Kidney (tissue), 14 donors: ENCODE results near the gene RNF207. TPM values are rescaled to one million over a fixed set of nuclear protein-coding genes. Genes with fewer than 3 reads are reported as not detected.

Experiments used
- DNase-seq, 5 donors: peaks; one replicate each; pipeline ENCODE4 v3.0.0-alpha.2; 2013 to 2020
- FAIRE-seq: peaks from 2 replicates; lab custom pipeline; 2012; peaks lifted over from hg19 to GRCh38; lab: Jason Lieb, UNC
- H3K27ac ChIP-seq, 2 donors: one replicate each; pipeline ENCODE4 v1.7.0; 2013; ENCODE audit warnings: low read depth in 2 of 2, low read length in 2 of 2, inconsistent platforms in 1 of 2
- H3K27me3 ChIP-seq: one replicate; pipeline ENCODE4 v1.7.1; 2013; ENCODE audit warnings: low read length, inconsistent platforms; ENCODE audit not compliant: control insufficient read depth, insufficient read depth
- H3K36me3 ChIP-seq, 3 donors: one replicate each; pipeline versions ENCODE4 v1.7.0 to v1.7.1; 2013; ENCODE audit warnings: low read length in 3 of 3, control low read depth in 1 of 3, inconsistent platforms in 1 of 3; ENCODE audit not compliant: insufficient read depth in 3 of 3, control insufficient read depth in 2 of 3
- H3K4me1 ChIP-seq, 3 donors: one replicate each; pipeline versions ENCODE4 v1.7.0 to v1.7.1; 2013; ENCODE audit warnings: low read length in 3 of 3, inconsistent platforms in 1 of 3, low read depth in 1 of 3; ENCODE audit not compliant: control insufficient read depth in 2 of 3, insufficient read depth in 2 of 3
- H3K4me3 ChIP-seq, 3 donors: one replicate each; pipeline versions ENCODE4 v1.7.0 to v1.8.1; 2013; ENCODE audit warnings: low read length in 3 of 3, control low read depth in 1 of 3, inconsistent platforms in 1 of 3
- H3K9ac ChIP-seq, 3 donors: one replicate each; pipeline versions ENCODE4 v1.7.0 to v1.7.1; 2013; ENCODE audit warnings: low read length in 3 of 3, control low read depth in 1 of 3, inconsistent platforms in 1 of 3
- H3K9me3 ChIP-seq, 3 donors: one replicate each; pipeline versions ENCODE4 v1.7.0 to v1.7.1; 2013; ENCODE audit warnings: low read length in 3 of 3, control low read depth in 1 of 3, inconsistent platforms in 1 of 3; ENCODE audit not compliant: control insufficient read depth in 2 of 3, insufficient read depth in 1 of 3
- intact Hi-C: fragments of 100-400 bp; cut with DNase I; formaldehyde crosslinking; loops from one replicate; pipeline ENCODE4 v1.11.1; 2022
- polyA plus RNA-seq: library from polyadenylated mRNA; stranded (reverse); fragments of 350-450 nt; fragmentation: Illumina TruSeq; extraction: RNeasy Lipid Tissue Mini Kit (QIAGEN cat#74804); gene quantifications from one replicate; pipeline ENCODE4 v1.2.3, GENCODE V29; 2014; ENCODE audit warnings: low read depth, low replicate concordance; ENCODE audit not compliant: insufficient read depth
- total RNA-seq: library from RNA; stranded (reverse); fragmentation: NEBNext Ultra II Directional; extraction: Animal tissue kit (Norgen Biotek cat#: 25700); gene quantifications from one replicate; pipeline ENCODE4 v1.2.1, GENCODE V29; 2021
- TF ChIP-seq, protein P1 (sequence below): IDR thresholded peaks from 3 replicates; pipeline ENCODE4 v1.5.1; 2012; ENCODE audit warnings: mild to moderate bottlenecking, moderate library complexity, borderline replicate concordance; ENCODE audit not compliant: insufficient read depth; ENCODE audit errors: extremely low read depth
- donor health status: control.
- donor health status: control.
- donor health status: control.
- donor health status: control.
- donor health status: control.
- donor health status: DM: yes; HTN: yes; CAD: no.
- donor health status: Normal renal cell carcinoma (clear cell type).

RNF207 gene
- total and polyA plus RNA-seq, 2 donors from 2014 or later, result 7.7 to 43.6 TPM

DNA sequence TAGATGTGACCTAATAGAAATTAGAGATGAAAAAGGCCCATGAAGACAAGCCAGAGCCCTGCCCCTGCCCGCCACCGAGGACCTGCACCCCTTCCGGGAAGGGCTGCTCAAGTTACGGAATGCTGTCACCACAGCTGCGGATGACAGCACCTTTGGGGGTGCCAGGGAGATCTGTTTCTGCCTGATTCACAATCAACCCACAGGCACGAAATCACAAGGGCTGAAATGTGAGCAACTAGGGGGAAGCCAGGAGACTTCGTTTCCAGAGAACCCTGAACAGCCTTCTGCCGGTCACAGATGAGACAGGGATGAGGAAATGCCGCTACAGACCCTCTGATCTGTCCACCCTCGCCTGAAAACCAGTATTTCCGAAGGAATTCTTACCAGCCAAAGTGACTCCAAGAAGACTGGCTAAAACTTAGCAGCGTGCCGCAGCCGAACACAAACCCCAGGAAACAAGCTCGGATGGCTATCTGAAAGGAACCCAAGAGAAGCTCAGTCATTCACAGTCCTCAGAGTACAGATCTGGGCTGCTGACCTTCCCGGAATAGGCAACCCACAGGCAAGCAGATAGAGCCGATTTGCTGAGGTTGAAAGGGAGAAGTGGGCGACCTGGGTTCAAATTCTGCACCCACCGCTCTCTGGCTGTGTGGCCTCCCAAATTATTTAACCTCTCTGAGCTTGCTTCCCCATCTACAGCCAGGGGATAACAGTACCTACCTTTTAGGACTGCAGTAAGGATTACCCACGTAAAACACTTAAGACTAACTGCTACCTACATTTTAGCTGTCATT is 28.8 kb downstream of the RNF207 start:
- Histone ChIP-seq H3K4me1 (peaks cover 0 to 11% (median 0%) of the 10 kb centered on the region in 3 donors), H3K9ac (peak overlapping the region; percentile 4 to 84 (median 43)), H3K36me3 (peaks cover 0 to 20% (median 8%) of the 10 kb centered on the region in 3 donors), H3K27ac (peak overlapping the region; percentile 17 to 43), H3K27me3 (peaks cover 9% of the 10 kb centered on the region), H3K9me3 (no peaks in the 10 kb centered on the region), H3K4me3 (peak overlapping the region; percentile 63 to 89 (median 86))
- TF ChIP-seq, protein P1, sequence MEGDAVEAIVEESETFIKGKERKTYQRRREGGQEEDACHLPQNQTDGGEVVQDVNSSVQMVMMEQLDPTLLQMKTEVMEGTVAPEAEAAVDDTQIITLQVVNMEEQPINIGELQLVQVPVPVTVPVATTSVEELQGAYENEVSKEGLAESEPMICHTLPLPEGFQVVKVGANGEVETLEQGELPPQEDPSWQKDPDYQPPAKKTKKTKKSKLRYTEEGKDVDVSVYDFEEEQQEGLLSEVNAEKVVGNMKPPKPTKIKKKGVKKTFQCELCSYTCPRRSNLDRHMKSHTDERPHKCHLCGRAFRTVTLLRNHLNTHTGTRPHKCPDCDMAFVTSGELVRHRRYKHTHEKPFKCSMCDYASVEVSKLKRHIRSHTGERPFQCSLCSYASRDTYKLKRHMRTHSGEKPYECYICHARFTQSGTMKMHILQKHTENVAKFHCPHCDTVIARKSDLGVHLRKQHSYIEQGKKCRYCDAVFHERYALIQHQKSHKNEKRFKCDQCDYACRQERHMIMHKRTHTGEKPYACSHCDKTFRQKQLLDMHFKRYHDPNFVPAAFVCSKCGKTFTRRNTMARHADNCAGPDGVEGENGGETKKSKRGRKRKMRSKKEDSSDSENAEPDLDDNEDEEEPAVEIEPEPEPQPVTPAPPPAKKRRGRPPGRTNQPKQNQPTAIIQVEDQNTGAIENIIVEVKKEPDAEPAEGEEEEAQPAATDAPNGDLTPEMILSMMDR, result no peak
- no peak for FAIRE-seq
- DNase-seq, result peak in 4 of 5 donors; percentile 48 to 65 (median 58)
- intact Hi-C loops, result no loop called here

DNA sequence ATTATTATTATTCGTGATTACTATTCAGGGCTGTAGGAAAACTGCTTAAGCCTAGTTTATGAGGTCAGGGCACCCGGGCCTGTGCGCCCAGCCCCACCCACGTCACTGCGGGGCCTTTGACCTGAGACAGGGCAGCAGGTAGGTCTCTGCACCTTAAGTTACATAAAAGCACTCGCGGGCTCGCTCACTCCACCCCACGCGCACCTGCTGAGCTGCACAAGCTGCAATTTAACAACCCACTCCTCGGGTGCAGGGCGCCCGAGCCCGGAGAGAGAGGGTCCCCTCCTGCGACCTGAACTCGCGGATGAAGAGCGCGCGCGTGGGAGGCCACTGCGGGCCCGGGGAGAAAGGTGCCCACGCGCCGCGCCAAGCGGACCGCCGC is 29.4 kb downstream of the RNF207 start:
- H3K4me1 ChIP-seq, result peaks cover 0 to 11% (median 0%) of the 10 kb centered on the region in 3 donors

DNA sequence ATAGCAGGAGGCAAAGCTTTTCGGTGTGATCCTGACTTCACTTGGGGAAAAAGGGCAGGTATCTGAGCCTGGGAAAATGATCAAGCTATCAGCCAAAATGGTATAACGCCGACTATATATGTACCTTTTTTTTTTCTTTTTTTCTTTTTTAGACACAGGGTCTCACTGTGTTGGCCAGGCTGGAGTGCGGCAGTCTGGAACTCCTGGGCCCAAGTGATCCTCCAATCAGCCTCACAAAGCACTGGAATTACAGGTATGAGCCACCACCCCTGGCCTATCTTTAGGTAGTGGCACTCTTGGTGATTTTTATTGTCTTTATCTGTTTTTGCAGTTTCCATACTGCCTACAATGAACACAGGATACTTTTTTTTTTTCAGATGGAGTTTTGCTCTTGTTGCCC is 31.2 kb downstream of the RNF207 start:
- TF ChIP-seq, protein P1, result no peak
- no peaks in the 10 kb centered on the region for H3K9me3 ChIP-seq
- peaks cover 0 to 12% (median 3%) of the 10 kb centered on the region in 3 donors for H3K36me3 ChIP-seq
- peaks cover 19% of the 10 kb centered on the region for H3K27me3 ChIP-seq
- no peak for DNase-seq
- no peak overlapping the region for H3K4me3 ChIP-seq
- no peak overlapping the region for H3K9ac ChIP-seq
- peaks cover 0 to 11% (median 0%) of the 10 kb centered on the region in 3 donors for H3K4me1 ChIP-seq
- no peak overlapping the region for H3K27ac ChIP-seq
- intact Hi-C loops, result no loop called here
- FAIRE-seq, result no peak

More for the DNA sequence above, 29.4 kb downstream of the RNF207 start:
- no peaks in the 10 kb centered on the region for H3K9me3 ChIP-seq
- DNase-seq, result peak in 1 of 5 donors; percentile 74
- intact Hi-C loops, result no loop called here
- TF ChIP-seq, protein P1, result no peak
- peaks cover 9% of the 10 kb centered on the region for H3K27me3 ChIP-seq
- no peak for FAIRE-seq
- peak overlapping the region; percentile 17 to 43 for H3K27ac ChIP-seq
- peak overlapping the region; percentile 4 to 84 (median 43) for H3K9ac ChIP-seq
- H3K36me3 ChIP-seq, result peaks cover 0 to 19% (median 8%) of the 10 kb centered on the region in 3 donors
- H3K4me3 ChIP-seq, result peak overlapping the region; percentile 63 to 89 (median 86)
